ENCODE measurements around the gene N4BP3.

DNA sequence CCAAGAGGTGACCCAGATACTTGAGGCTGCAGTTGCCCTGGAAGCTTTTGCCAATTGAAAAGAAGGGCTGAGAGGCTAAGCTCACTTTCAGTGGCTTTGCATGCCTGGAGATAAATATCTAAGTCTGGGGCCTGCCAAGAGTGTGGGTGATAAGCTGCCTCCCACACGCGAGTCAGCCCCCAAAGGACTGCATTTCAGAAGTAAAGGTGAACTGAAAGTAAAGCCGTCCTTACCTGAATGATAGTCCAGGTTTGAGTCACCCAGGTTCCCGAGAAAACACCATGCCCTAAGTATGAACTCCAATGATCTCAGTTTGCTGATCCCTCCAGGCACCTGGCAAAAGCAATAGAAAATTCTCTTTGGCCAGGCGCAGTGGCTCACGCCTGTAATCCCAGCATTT lies 22.5 kb upstream of the N4BP3 start:
- TF ChIP-seq, protein P1, sequence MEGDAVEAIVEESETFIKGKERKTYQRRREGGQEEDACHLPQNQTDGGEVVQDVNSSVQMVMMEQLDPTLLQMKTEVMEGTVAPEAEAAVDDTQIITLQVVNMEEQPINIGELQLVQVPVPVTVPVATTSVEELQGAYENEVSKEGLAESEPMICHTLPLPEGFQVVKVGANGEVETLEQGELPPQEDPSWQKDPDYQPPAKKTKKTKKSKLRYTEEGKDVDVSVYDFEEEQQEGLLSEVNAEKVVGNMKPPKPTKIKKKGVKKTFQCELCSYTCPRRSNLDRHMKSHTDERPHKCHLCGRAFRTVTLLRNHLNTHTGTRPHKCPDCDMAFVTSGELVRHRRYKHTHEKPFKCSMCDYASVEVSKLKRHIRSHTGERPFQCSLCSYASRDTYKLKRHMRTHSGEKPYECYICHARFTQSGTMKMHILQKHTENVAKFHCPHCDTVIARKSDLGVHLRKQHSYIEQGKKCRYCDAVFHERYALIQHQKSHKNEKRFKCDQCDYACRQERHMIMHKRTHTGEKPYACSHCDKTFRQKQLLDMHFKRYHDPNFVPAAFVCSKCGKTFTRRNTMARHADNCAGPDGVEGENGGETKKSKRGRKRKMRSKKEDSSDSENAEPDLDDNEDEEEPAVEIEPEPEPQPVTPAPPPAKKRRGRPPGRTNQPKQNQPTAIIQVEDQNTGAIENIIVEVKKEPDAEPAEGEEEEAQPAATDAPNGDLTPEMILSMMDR (conservative IDR thresholded peaks at IDR 0.05; ENCODE audit: low read depth in 2 of 2), result no peak
- no peak for TF ChIP-seq POLR2AphosphoS5 (IDR thresholded peaks at IDR 0.05; ENCODE audit: low read depth)
- no peak for TF ChIP-seq ZNF114 (CRISPR knock-in tag; IDR thresholded peaks at IDR 0.05)
- no peak for TF ChIP-seq EZH2 (IDR thresholded peaks at IDR 0.05; ENCODE audit: low read depth, unreplicated experiment)
- TF ChIP-seq STAT1 (IDR thresholded peaks at IDR 0.05; ENCODE audit: unreplicated experiment), result no peak
